HG02798 (cell line): ENCODE measurements around the gene ATXN3L.
"Not testable (repeated sequence)": the region's sequence is repeated elsewhere in the genome, so short reads cannot be mapped to it uniquely, and the experiment has no call there.

ENCODE experiments used
- ATAC-seq: cut with Tn5 transposase; IDR thresholded peaks from one replicate; pipeline ENCODE4 v1.9.1; 2021; ENCODE audit warnings: mild to moderate bottlenecking; ENCODE audit not compliant: unreplicated experiment, poor library complexity

ATXN3L gene

GRCh38 chrX:13309631-13310030, 10.2 kb downstream of the ATXN3L start:
- no peak for ATAC-seq

- ATAC-seq = no peak
Measured at GRCh38 chrX:13307041-13307440, 12.8 kb downstream of the ATXN3L start.

DNA sequence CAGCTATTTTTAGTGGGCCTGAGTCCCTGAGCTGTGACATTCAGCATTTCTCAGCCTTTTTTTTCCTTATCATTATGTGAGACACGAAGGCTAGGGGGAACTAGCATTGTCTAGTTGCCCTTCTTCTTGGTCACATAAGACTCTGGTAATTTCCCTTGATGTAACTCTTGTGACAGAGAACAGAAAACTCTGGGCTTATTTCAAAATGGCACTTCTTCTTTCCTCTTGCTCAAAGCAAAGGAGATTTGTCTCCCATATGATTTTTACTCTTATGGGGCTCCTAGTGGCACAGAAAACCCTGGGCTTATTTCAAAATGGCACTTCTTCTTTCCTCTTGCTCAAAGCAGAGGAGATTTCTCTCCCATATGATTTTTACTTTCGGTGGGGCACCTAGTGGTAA, 14.7 kb downstream of the ATXN3L start:
- ATAC-seq = no peak

GRCh38 chrX:13304052-13304451, 15.8 kb downstream of the ATXN3L start:
- no peak for ATAC-seq

GRCh38 chrX:13303248-13303647, 16.6 kb downstream of the ATXN3L start:
- not testable (repeated sequence) for ATAC-seq

DNA sequence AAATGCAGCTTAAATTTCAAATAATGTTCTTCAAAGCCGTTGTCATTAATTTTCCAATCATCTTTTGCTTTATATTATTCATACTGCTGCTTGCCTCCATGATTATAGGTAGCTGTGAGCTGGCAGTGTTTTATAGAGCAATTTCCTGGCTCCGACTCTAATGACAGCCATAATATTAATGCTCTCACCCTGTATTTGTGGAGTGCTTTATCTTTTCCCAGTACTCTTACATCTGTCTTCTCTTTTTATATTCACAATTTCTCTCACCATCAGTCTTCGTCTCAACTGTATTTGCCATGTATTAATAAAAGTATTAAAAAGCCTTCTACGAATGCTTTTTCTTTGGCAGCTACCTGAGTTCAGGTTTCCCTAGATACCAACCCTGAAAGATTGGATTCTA, 21.0 kb downstream of the ATXN3L start:
- no peak for ATAC-seq

DNA sequence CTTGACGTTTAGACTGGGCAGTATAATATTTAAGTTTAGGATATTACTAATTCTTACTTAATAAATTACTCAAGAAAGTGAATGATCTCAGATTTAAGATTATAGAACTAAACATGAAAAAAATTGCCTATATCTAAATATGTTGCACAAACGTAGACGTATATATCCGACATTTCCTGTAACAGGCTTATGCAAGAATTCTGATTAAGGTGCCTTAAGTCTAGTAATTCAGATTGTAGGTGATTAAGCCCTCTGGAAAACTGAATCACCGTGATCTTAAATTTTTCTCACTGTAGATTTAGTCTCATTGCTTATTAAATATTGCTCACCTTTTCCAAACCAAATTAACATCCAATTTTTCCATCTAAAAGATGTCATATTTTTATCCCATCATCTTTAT, 24.0 kb downstream of the ATXN3L start:
- ATAC-seq = no peak

DNA sequence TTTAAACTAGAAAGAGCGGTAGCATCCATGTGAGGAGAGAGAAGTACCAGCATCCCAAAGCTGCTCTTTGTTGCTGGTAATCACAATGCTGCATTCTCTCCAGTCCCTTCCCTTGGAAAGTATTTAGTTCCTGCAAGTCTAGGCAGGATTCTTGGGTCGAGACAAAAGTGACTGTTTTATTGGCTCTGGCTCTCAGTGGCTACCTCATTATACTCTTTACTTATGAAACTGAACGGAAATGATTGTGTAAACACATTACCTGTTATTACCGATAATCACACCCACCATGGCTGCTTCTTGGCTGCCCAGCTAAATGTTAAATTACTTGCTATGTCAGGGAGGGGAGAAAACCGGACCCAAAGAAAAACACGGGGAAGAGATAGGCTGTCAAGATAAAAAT, 26.2 kb downstream of the ATXN3L start:
- ATAC-seq = no peak

- ATAC-seq = no peak
Measured at GRCh38 chrX:13290891-13291614, 28.8 kb downstream of the ATXN3L start.

GRCh38 chrX:13288671-13289070, 31.2 kb downstream of the ATXN3L start:
- no peak for ATAC-seq

- ATAC-seq = no peak
Measured at GRCh38 chrX:13287816-13288215, 32.0 kb downstream of the ATXN3L start.

GRCh38 chrX:13285693-13286092, 34.2 kb downstream of the ATXN3L start:
- ATAC-seq = no peak

DNA sequence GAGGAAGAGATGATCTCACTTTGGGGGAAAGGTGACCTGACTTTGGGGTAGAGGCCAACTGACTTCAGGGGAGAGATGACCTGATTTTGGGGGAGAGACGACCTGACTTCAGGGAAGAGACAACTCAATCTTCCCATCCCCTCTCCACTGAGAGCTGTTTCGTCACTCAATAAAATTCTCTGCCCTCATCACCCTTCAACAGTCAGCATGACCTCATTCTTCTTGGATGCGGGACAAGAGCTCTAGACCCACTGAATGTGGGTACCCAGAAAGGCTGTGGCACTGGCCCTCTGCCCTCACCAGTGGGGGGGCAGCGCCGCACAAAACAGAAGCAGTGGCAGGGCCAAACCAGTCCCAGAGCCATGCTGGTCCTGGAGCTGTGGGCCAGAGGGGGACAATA, 34.6 kb downstream of the ATXN3L start:
- no peak for ATAC-seq

DNA sequence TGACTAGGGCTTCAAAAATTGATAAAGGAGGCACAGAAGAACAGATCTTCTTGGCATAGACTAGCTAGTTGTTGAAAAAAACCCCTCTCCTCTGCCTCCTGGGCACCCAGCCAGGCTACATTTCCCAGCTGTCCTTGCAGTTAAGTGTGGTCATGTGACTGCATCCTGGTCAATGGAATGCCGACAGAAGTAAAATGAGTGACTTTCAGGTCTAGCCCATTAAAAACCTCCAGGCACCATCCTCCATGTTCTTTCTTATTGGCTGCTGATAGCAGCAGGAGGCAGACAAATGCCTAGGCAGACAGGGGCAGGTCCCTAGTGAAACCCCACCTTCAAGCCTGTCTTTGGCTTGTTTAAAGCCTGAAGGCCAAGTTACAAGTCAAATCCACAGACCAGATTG, 35.3 kb downstream of the ATXN3L start:
- ATAC-seq = no peak

GRCh38 chrX:13283950-13284546, 35.8 kb downstream of the ATXN3L start:
- no peak for ATAC-seq

DNA sequence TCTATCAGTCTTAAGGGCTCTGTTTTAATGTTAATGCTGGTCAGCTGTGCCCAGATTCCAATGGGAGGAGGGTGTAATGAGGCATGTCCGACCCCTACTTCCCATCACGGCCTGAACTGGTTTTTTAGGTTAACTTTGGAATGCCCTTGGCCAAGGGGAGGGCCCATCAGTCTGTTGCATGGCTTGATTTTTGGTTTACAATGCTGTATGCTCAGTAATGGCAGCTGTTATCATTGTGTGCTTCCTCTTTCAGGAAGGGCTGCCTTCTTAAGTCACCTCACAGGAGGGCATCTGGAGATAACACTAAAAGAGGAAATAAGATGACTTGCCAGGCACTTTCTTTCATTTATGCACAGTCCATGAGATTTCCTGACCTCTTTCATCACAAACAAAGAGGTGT, 36.3 kb downstream of the ATXN3L start:
- ATAC-seq = no peak

- no peak for ATAC-seq
Measured at GRCh38 chrX:13281289-13281688, 38.6 kb downstream of the ATXN3L start.

DNA sequence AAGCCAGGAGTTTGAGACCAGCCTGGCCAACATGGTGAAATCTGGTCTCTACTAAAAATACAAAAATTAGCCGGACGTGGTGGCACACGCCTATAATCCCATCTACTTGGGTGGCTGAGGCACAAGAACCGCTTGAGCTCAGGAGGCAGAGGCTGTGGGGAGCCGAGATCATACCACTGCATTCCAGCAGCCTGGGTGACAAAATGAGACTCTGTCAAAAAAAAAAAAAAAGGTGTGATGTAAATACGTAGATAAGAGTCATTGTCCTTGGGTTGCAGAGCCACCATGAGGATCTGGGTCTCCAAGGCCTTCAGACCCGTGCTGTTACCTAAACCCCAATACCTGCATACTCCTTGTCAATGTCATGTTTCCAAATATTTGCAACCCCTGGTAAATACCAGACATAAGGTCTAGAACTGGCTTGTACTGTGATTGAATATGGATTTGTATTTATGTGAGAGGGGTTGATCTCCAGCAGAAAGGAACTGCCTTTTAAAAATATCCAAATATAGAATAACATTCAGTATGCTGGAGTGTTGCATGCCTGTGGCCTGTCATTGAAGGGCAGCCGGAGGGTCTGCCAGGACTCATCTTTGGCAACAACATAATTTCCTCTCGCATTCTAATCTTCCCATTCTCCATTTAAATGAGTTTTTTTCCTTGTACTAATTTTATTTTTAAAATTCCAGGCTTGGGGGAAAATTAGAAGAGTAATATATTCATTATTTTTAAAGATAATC, 40.4 kb downstream of the ATXN3L start:
- no peak for ATAC-seq

GRCh38 chrX:13277539-13277938, 42.3 kb downstream of the ATXN3L start:
- ATAC-seq = no peak

GRCh38 chrX:13276991-13277390, 42.9 kb downstream of the ATXN3L start:
- ATAC-seq = no peak

GRCh38 chrX:13275031-13275430, 44.8 kb downstream of the ATXN3L start:
- ATAC-seq = no peak

DNA sequence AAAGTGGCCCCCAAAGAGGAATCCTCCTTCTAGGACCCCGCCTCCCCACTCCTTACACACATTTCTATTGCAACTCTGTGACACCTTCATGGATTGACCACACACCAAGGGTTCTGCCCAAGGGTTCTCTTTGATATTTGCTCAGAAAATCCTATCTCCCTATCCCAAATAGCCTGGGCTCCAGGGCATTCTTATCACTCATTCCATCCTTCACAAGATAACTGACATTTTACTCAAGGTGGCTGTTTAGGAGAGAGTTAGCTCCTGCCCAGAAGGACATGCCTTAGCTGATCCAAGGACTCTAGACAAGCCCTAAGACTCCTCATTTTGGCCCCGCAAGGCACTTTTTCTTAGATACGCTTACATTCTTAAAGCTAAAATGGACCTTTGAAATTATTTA, 47.4 kb downstream of the ATXN3L start:
- ATAC-seq = no peak
